Erythroblast (primary cell): ENCODE results near the gene NHP2.
A peak's percentile ranks its signal among the peaks of the same experiment; 100 is the strongest.

ENCODE experiments used
- DNase-seq, 2 experiments: peaks; one replicate each; lab custom pipeline; 2025; lab: John Stamatoyannopoulos, UW
- GATA1 ChIP-seq: IDR thresholded peaks from 2 replicates; pipeline ENCODE4 v1.6.1; 2011; ENCODE audit warnings: low read depth, mild to moderate bottlenecking, control low read depth, low read length, moderate library complexity
- POLR2A ChIP-seq: IDR thresholded peaks from 2 replicates; pipeline ENCODE4 v1.6.1; 2011; ENCODE audit warnings: mild to moderate bottlenecking, low read length

The NHP2 gene

GRCh38 chr5:178120607-178121357, 32.9 kb downstream of the NHP2 start:
- TF ChIP-seq GATA1 = no peak
- no peak for TF ChIP-seq POLR2A
- peak; percentile 68 to 71 for DNase-seq

GRCh38 chr5:178119915-178120606, 33.6 kb downstream of the NHP2 start:
- no peak for TF ChIP-seq GATA1
- no peak for TF ChIP-seq POLR2A
- no peak for DNase-seq

DNA sequence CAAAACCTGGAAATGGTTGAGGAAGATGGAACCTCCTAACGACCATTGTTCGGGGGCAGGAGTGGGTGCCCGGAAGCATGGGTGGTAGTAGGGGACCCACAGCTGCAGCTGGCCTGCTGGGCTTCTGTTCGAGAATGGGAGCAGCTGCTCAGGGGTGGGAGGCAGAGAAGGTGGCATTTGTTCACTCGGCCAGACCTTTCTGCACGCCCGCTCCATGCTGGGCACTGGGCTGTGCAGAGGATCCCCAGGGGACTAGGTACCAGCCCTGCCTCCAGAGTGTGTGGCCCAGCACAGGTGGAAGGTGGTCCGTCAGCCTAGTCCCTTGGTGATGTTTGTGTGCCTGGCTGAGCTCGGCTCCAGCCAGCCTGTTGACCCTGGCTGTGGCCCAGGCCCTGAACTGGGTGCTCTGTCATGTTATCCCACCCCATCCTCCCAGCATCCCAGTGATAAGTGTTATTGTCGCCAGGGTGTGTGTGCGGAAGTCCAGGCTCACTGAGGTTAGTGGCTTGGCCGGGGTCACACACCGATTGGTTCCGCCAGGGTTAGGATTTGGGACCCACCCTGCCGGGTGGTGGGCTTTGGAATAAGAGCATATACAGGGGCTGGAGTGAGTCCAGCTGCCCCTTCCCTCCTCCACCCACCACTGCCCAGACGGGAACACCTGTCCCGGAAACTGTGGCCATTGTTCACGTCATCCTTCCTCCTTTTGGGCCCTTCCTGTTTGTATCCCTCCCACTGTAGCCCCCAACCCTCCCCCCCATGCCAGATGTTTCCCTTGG, 35.6 kb downstream of the NHP2 start:
- DNase-seq = no peak

DNA sequence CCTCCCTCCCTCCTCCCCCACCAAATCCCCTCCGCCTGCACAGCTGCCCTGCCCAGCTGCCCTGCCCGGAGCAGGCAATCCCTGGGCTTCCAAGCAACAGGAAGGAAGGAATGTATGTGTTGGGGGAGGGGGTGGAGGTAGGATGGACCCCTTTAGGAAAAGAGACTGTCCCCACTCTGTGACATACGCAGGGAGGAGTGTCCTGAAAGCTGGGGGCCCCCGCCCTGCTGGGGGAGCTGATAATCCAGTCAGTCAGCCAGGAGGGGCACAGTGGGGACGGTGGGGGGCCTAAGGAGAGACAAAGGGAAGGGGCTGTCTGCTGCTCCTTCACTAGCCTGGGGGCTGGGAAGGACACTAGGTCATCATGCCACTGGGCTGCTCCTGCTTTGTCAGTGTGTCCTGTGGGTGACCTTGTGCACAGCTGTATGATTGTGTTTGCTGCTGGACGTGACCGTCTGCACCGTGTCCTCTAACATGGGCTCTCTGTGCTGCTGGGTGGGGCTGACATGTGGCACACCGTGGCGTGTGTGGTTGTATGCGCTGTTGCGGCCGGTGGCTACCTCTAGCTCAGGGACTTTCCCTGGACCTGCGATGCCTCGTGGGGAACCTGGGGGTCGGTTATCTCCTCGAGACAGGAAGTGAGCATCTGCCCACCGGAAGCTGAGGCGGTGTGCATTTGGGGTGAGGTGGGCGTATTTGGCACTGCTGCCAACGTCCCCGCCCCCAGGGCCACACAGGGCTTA, 37.4 kb downstream of the NHP2 start:
- TF ChIP-seq POLR2A (no peak), GATA1 (no peak)
- DNase-seq = peak; percentile 48 to 53

More for the DNA sequence above, 35.6 kb downstream of the NHP2 start:
- no peak for TF ChIP-seq POLR2A
- TF ChIP-seq GATA1 = no peak

DNA sequence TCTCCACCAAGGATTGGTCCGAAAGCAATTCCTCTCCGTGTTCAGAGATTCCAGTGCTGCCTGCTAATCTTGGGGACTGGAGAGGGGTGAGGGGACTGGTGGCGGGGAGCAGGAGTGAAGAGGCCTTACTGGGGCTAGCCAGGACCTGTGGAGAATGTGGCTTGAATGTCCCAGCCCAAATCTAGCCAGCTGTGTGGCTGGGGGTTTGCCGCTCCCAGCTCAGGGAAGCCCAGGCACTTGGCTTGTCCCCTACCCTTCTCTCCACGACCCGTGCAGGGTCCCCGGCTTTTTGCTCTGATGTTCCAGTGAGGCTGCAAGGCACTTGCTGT, 37.9 kb downstream of the NHP2 start:
- DNase-seq = no peak
- TF ChIP-seq GATA1 = no peak
- TF ChIP-seq POLR2A = no peak

- TF ChIP-seq GATA1 = no peak
- TF ChIP-seq POLR2A = no peak
- DNase-seq = no peak
Measured at GRCh38 chr5:178115136-178115813, 38.4 kb downstream of the NHP2 start.

GRCh38 chr5:178114325-178115135, 39.2 kb downstream of the NHP2 start:
- DNase-seq = peak; percentile 22 to 27
- TF ChIP-seq POLR2A (no peak), GATA1 (no peak)

GRCh38 chr5:178113841-178114324, 39.8 kb downstream of the NHP2 start:
- TF ChIP-seq GATA1 = no peak
- no peak for TF ChIP-seq POLR2A
- DNase-seq = no peak

DNA sequence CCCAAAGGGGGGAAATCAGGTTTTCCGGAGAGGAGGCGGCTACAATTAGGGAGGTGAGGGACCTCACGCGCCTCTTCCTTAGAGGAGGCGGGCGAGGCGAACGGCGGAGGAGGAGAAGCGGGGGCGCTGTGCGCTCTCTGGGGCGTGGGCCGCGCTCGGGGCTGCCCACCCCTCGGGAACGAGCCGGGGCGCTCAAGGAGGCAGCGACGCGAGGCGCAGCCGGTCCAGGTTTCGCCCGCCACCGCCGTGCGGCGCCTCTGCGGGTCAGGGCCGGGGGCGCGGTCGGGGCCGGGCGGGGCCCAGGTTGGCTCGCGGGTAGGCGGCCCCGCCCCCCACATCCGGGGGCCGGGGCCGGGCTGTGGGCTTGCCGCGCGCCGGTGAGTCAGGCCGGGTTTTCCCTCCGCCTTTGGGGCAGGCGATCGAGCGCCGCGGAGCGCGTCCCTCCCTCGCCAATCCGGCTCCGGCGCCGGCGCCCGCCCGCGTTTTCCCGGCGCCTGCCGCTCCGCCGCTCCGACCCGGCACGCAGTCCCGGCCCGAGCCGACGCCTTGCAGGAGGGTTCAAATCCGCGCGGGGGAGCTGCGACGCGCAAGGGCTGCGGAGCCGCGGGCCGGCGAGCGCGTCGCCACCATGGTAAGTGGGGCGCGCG, 40.4 kb downstream of the NHP2 start, which contains the start of gene N4BP3:
N4BP3 (plus strand) TSS at position 392 of the 647 bp plus-strand sequence. CDS start 6,052 bp downstream, outside the sequence.
- DNase-seq = peak; percentile 56 to 58
- no peak for TF ChIP-seq POLR2A
- TF ChIP-seq GATA1 = no peak

GRCh38 chr5:178112545-178112944, 41.1 kb downstream of the NHP2 start:
- TF ChIP-seq GATA1 = no peak
- no peak for TF ChIP-seq POLR2A

DNA sequence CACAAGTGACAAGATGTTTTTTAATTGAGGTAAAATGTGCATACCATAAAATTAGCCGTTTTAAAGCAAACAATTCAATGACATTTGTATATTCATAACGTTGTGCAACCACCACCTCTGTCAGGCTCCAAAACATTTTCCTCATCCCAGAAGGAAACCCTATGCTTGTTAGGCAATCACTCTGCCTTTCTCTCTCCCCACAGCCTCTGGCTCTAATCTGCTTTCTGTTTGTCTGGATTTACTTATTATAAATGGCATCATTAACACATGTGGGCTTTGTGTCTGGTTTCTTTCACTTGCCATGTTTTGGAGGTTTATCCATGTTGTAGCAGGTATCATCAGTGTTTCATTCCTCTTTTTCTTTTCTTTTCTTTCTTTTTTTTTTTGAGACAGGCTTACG, 41.8 kb downstream of the NHP2 start:
- no peak for DNase-seq
- TF ChIP-seq POLR2A (no peak), GATA1 (no peak)

More at GRCh38 chr5:178112545-178112944, 41.1 kb downstream of the NHP2 start:
- no peak for DNase-seq

DNA sequence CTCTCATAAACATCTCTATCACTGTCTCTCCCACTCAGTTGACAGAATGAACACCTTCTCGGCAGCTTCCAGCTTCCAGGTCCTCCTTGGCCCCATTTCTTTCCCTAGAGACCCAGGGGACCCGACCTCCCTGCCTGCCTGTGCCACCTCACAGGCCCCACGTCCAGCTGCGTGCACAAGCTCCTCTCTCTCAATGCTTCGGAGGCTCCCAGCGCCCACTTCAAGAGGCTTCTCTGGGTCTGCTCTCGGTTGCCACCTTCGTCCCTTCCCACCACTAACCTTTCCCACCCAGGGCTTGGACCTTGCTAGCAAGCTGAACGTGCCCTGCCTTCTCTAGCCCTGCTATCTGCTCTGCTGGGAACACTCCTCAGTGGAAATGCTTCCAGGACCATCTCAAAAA, 43.2 kb downstream of the NHP2 start:
- DNase-seq = no peak
- TF ChIP-seq POLR2A (no peak), GATA1 (no peak)
